Measurements from ENCODE around the gene TAPBP.
"Not testable (repeated sequence)": the region's sequence is repeated elsewhere in the genome, so short reads cannot be mapped to it uniquely, and the experiment has no call there.

Gene TAPBP

GRCh38 chr6:33275795-33276580 is 37.9 kb downstream of the TAPBP start:
- DNase-seq: peak; percentile 2

GRCh38 chr6:33273924-33274902 is 39.7 kb downstream of the TAPBP start:
- no peak for DNase-seq

GRCh38 chr6:33273129-33273923 is 40.6 kb downstream of the TAPBP start:
- no peak for DNase-seq

- no peak for DNase-seq
Measured at GRCh38 chr6:33272275-33273128, 41.4 kb downstream of the TAPBP start.

GRCh38 chr6:33271468-33272274 is 42.2 kb downstream of the TAPBP start, which contains the start of the genes RPS18 and VPS52:
TSS of gene RPS18 (plus strand) at chr6:33272075. CDS start at chr6:33272120, 45 bp downstream.
TSS of gene VPS52 (minus strand) at chr6:33271876. CDS start at chr6:33271675, 201 bp downstream.
- DNase-seq: peak; percentile 98

- no peak for DNase-seq
Measured at GRCh38 chr6:33271117-33271467, 42.8 kb downstream of the TAPBP start.

- no peak for DNase-seq
Measured at GRCh38 chr6:33264015-33264414, 49.9 kb downstream of the TAPBP start.

GRCh38 chr6:33262490-33262889 is 51.4 kb downstream of the TAPBP start:
- not testable (repeated sequence) for DNase-seq

- DNase-seq: no peak
Measured at GRCh38 chr6:33259032-33259431, 54.8 kb downstream of the TAPBP start.

GRCh38 chr6:33254591-33254990 is 59.3 kb downstream of the TAPBP start:
- no peak for DNase-seq

- DNase-seq: no peak
Measured at GRCh38 chr6:33252759-33253158, 61.1 kb downstream of the TAPBP start.

GRCh38 chr6:33251395-33252012 is 62.4 kb downstream of the TAPBP start:
- no peak for DNase-seq

GRCh38 chr6:33250731-33251130 is 63.1 kb downstream of the TAPBP start:
- no peak for DNase-seq

- no peak for DNase-seq
Measured at GRCh38 chr6:33249732-33250630, 63.9 kb downstream of the TAPBP start.
